SK-N-SH treated with all-trans-retinoic acid at 6 μM for 48 hours (cell line): ENCODE data around the gene TIMP2.

Experiments
- CSDC2 ChIP-seq: fragments of 250-450 bp; sonication (Bioruptor Pico); IDR thresholded peaks from 2 replicates; pipeline ENCODE4 v1.5.0; 2020; ENCODE audit warnings: mild to moderate bottlenecking, moderate library complexity
- OSR1 ChIP-seq: fragments of 250-450 bp; sonication (Bioruptor Pico); IDR thresholded peaks from 2 replicates; pipeline ENCODE4 v1.8.0; 2022; ENCODE audit warnings: moderate library complexity, mild to moderate bottlenecking, inconsistent platforms
- ZC3H10 ChIP-seq: fragments of 250-450 bp; sonication (Bioruptor Pico); IDR thresholded peaks from 2 replicates; pipeline ENCODE4 v1.5.1; 2021; ENCODE audit warnings: mild to moderate bottlenecking, moderate library complexity
- ZNF565 ChIP-seq: fragments of 450-650 bp; formaldehyde crosslinking; conservative IDR thresholded peaks from 2 replicates; pipeline ENCODE4 v1.5.0; 2020; ENCODE audit warnings: low read depth, mild to moderate bottlenecking, moderate library complexity
- ZNF70 ChIP-seq: fragments of 450-650 bp; formaldehyde crosslinking; IDR thresholded peaks from 2 replicates; pipeline ENCODE4 v1.5.0; 2020; ENCODE audit warnings: mild to moderate bottlenecking, moderate library complexity
- TF ChIP-seq, protein P1 (sequence below): fragments of 250-450 bp; sonication (Bioruptor Pico); IDR thresholded peaks from 2 replicates; pipeline ENCODE4 v1.8.0; 2020; ENCODE audit warnings: mild to moderate bottlenecking, moderate library complexity, borderline replicate concordance

GRCh38 chr17:78972507-78973105, 47.4 kb upstream of the TIMP2 start:
- TF ChIP-seq, protein P1, sequence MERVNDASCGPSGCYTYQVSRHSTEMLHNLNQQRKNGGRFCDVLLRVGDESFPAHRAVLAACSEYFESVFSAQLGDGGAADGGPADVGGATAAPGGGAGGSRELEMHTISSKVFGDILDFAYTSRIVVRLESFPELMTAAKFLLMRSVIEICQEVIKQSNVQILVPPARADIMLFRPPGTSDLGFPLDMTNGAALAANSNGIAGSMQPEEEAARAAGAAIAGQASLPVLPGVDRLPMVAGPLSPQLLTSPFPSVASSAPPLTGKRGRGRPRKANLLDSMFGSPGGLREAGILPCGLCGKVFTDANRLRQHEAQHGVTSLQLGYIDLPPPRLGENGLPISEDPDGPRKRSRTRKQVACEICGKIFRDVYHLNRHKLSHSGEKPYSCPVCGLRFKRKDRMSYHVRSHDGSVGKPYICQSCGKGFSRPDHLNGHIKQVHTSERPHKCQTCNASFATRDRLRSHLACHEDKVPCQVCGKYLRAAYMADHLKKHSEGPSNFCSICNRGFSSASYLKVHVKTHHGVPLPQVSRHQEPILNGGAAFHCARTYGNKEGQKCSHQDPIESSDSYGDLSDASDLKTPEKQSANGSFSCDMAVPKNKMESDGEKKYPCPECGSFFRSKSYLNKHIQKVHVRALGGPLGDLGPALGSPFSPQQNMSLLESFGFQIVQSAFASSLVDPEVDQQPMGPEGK = no peak
- no peak for TF ChIP-seq ZNF565 (CRISPR knock-in tag)
- no peak for TF ChIP-seq ZNF70
- TF ChIP-seq OSR1 (CRISPR knock-in tag) = no peak
- no peak for TF ChIP-seq ZC3H10 (CRISPR knock-in tag)
- no peak for TF ChIP-seq CSDC2
